22Rv1 (cell line): ENCODE results near the gene SH2D4B.

Experiments
- H3K27ac ChIP-seq: fragments of 450-650 bp; 2 replicates; pipeline ENCODE4 v1.5.1; 2017
- ZFX ChIP-seq: fragments of 450-650 bp; IDR thresholded peaks from 2 replicates; pipeline ENCODE4 v1.6.1; 2017; ENCODE audit warnings: antibody characterized with exemption, borderline replicate concordance
- TF ChIP-seq, protein P1 (sequence below): fragments of 450-650 bp; IDR thresholded peaks from 2 replicates; pipeline ENCODE4 v1.5.1; 2017; ENCODE audit warnings: mild to moderate bottlenecking

The SH2D4B gene

GRCh38 chr10:80684259-80684658 lies 146.6 kb downstream of the SH2D4B start:
- H3K27ac ChIP-seq = no peak overlapping the region
- TF ChIP-seq, protein P1, sequence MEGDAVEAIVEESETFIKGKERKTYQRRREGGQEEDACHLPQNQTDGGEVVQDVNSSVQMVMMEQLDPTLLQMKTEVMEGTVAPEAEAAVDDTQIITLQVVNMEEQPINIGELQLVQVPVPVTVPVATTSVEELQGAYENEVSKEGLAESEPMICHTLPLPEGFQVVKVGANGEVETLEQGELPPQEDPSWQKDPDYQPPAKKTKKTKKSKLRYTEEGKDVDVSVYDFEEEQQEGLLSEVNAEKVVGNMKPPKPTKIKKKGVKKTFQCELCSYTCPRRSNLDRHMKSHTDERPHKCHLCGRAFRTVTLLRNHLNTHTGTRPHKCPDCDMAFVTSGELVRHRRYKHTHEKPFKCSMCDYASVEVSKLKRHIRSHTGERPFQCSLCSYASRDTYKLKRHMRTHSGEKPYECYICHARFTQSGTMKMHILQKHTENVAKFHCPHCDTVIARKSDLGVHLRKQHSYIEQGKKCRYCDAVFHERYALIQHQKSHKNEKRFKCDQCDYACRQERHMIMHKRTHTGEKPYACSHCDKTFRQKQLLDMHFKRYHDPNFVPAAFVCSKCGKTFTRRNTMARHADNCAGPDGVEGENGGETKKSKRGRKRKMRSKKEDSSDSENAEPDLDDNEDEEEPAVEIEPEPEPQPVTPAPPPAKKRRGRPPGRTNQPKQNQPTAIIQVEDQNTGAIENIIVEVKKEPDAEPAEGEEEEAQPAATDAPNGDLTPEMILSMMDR = no peak
- no peak for TF ChIP-seq ZFX

GRCh38 chr10:80685355-80685754 lies 147.7 kb downstream of the SH2D4B start:
- TF ChIP-seq, protein P1 = no peak
- TF ChIP-seq ZFX = no peak
- H3K27ac ChIP-seq = no peak overlapping the region

DNA sequence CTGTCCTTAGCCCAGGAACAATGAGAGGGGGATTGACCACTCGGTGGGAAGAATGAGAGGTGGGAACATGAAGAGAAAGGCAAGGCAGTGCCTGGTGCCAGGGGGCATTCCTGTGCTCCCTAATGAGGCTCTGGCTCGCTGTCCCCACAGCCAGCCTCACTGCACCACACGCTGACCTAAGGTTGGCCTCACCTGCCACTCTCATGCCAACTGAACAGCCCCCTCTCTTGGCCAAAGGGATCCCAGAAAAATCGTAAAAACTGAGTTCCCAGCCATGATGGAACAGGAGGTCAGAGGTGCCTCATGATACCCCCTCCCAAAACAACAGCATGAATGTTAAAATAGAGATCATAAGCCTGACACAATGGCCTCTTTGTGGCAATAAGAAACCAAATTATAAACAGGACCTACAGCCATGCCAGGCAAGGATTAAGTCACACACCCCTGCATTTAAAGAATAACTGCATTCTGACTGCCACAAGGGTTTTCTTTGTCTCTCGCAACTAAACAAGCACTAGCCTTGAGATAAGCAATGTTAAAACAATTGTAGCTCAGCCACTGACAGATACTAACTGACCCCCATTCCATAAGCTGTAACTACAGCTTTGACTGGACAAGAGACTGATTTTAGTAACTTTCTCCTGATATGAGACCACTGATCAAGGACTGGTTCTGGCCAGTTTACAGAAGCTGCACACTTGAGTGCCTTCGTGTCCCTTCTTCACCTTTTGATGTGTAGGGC lies 149.2 kb downstream of the SH2D4B start:
- H3K27ac ChIP-seq = no peak overlapping the region
- TF ChIP-seq, protein P1 = no peak
- TF ChIP-seq ZFX = no peak

GRCh38 chr10:80687476-80687789 lies 149.7 kb downstream of the SH2D4B start:
- no peak overlapping the region for H3K27ac ChIP-seq
- TF ChIP-seq, protein P1 = no peak
- no peak for TF ChIP-seq ZFX

GRCh38 chr10:80690434-80690833 lies 152.7 kb downstream of the SH2D4B start:
- TF ChIP-seq ZFX = no peak
- TF ChIP-seq, protein P1 = no peak
- H3K27ac ChIP-seq = no peak overlapping the region

GRCh38 chr10:80691441-80691840 lies 153.7 kb downstream of the SH2D4B start:
- H3K27ac ChIP-seq = no peak overlapping the region
- no peak for TF ChIP-seq ZFX

DNA sequence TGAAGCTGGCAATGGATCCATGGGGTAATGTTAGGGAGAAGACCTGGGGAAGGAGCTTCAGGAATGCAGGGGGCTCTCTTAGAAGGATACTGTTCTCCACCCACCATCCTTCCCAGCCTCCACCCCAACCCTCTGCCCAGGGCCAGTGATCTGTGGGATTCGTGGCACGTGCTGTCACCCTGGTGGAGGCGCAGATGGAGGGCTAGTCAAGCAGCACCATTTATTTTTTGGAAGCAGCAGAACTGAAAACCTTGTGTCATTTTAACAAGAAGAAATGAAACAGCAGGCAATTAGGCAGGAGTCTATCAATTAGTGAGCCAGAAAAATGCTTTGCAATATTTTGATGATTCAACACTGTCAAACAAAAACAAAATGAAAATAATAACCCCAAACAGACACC lies 155.9 kb downstream of the SH2D4B start:
- no peak overlapping the region for H3K27ac ChIP-seq
- TF ChIP-seq, protein P1 = no peak
- no peak for TF ChIP-seq ZFX

DNA sequence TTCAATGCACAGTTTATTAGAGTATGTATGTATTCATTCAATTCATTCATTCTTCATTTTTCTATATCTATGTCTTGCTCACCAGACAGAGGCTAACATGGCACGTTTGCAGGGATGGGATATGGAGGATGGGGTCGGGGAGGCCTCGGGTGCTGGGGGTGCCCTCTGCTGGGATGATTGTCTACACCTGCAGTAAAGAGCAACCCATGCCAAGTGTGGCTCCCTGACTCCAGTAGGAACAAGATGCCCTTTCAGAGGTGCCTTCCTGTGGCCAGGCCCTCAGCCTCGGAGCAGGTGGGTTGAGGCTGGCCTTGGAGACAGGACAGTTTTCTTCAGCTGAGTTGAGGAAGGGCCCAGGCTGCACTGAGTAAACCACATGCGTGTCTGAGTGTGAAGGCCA lies 157.2 kb downstream of the SH2D4B start:
- H3K27ac ChIP-seq = no peak overlapping the region
- TF ChIP-seq ZFX = no peak
- TF ChIP-seq, protein P1 = no peak
